MCF 10A (cell line): ENCODE data around the gene GARIN3. TPM values are rescaled to one million over a fixed set of nuclear protein-coding genes. Genes with fewer than 3 reads are reported as not detected.

Experiments
- BruUV-seq: library from RNA; stranded (reverse); fragments of 400-500 nt; replicated peaks from 2 replicates; lab custom pipeline; 2021; lab: Mats Ljungman, UMichigan
- CTCF ChIA-PET: fragments of 300-600 bp; sonication (Branson Sonifier 250); formaldehyde crosslinking; extraction: SDS; loops from one replicate; lab custom pipeline; 2021; ENCODE audit warnings: antibody characterized with exemption, inconsistent platforms; lab: Yijun Ruan, JAX
- POLR2A ChIA-PET: fragments of 300-600, 350-650 bp; sonication (Branson Sonifier 250); formaldehyde crosslinking; extraction: SDS; loops from one replicate; lab custom pipeline; 2020; ENCODE audit warnings: antibody characterized with exemption, inconsistent platforms; lab: Yijun Ruan, JAX
- DNase-seq: peaks from one replicate; pipeline ENCODE4 v3.0.0-alpha.2; 2018; ENCODE audit not compliant: unreplicated experiment
- H3K27ac Mint-ChIP-seq: one replicate; pipeline ENCODE4 v1.8.0; 2022; ENCODE audit warnings: mild to moderate bottlenecking, low read depth, mixed read lengths; ENCODE audit not compliant: unreplicated experiment
- H3K27me3 Mint-ChIP-seq: one replicate; pipeline ENCODE4 v1.8.0; 2022; ENCODE audit warnings: mixed read lengths; ENCODE audit not compliant: insufficient read depth, unreplicated experiment
- H3K36me3 Mint-ChIP-seq: one replicate; pipeline ENCODE4 v1.8.0; 2022; ENCODE audit warnings: mild to moderate bottlenecking, moderate library complexity, mixed read lengths; ENCODE audit not compliant: insufficient read depth, unreplicated experiment
- H3K4me1 Mint-ChIP-seq: one replicate; pipeline ENCODE4 v1.8.0; 2022; ENCODE audit warnings: mixed read lengths; ENCODE audit not compliant: insufficient read depth, unreplicated experiment
- H3K4me3 Mint-ChIP-seq: one replicate; pipeline ENCODE4 v1.8.0; 2022; ENCODE audit warnings: mild to moderate bottlenecking, moderate library complexity, mixed read lengths; ENCODE audit not compliant: unreplicated experiment
- H3K9me3 Mint-ChIP-seq: one replicate; pipeline ENCODE4 v1.8.0; 2022; ENCODE audit warnings: mixed read lengths; ENCODE audit not compliant: unreplicated experiment
- CTCF ChIP-seq: fragments of 200-600 bp; IDR thresholded peaks from one replicate; pipeline ENCODE4 v1.8.0; 2022; ENCODE audit warnings: antibody characterized with exemption, mild to moderate bottlenecking; ENCODE audit not compliant: unreplicated experiment
- intact Hi-C: fragments of 100-400 bp; cut with micrococcal nuclease; formaldehyde crosslinking; loops from 2 replicates; pipeline ENCODE4 v1.14.1; 2022
- total RNA-seq: library from RNA; stranded (reverse); gene quantifications from 2 replicates; pipeline ENCODE4 v1.2.3, GENCODE V29; 2022

The GARIN3 gene
- total RNA-seq, 1 experiment from 2014 or later = not detected

GRCh38 chr5:157164521-157164920 is 1.5 kb downstream of the GARIN3 start:
- H3K4me3 Mint-ChIP-seq = no peak overlapping the region
- no peaks in the 10 kb centered on the region for H3K36me3 Mint-ChIP-seq
- H3K27me3 Mint-ChIP-seq = peaks cover 15% of the 10 kb centered on the region
- intact Hi-C loops = no loop called here
- H3K9me3 Mint-ChIP-seq = no peaks in the 10 kb centered on the region
- POLR2A ChIA-PET = interaction anchor here (0.7 kb wide), 1 partner anchor 12 kb away, joined by 3 read pairs; no protein-coding TSS in a partner anchor
- H3K4me1 Mint-ChIP-seq = no peaks in the 10 kb centered on the region
- DNase-seq = no peak
- TF ChIP-seq CTCF = no peak
- H3K27ac Mint-ChIP-seq = no peak overlapping the region
- BruUV-seq = no TSS peak
- CTCF ChIA-PET = no interaction called here

- no peaks in the 10 kb centered on the region for H3K4me1 Mint-ChIP-seq
- DNase-seq = no peak
- TF ChIP-seq CTCF = no peak
- no TSS peak for BruUV-seq
- H3K27ac Mint-ChIP-seq = no peak overlapping the region
- H3K27me3 Mint-ChIP-seq = peaks cover 15% of the 10 kb centered on the region
- no peaks in the 10 kb centered on the region for H3K36me3 Mint-ChIP-seq
- ChIA-PET POLR2A (interaction anchor here (0.6 kb wide), 1 partner anchor 20 kb away, joined by 3 read pairs; the partner anchor contains the start of gene MED7), CTCF (interaction anchor here (0.6 to 3.1 kb wide), 4 partner anchors 12 to 165 kb away, joined by 3 to 10 read pairs (median 6); no protein-coding TSS in a partner anchor)
- no peaks in the 10 kb centered on the region for H3K9me3 Mint-ChIP-seq
- no peak overlapping the region for H3K4me3 Mint-ChIP-seq
- intact Hi-C loops = no loop called here
Measured at GRCh38 chr5:157162919-157163510, 3.0 kb downstream of the GARIN3 start.

- H3K36me3 Mint-ChIP-seq = no peaks in the 10 kb centered on the region
- H3K9me3 Mint-ChIP-seq = no peaks in the 10 kb centered on the region
- ChIA-PET CTCF (interaction anchor here (2.1 to 3.1 kb wide), 3 partner anchors 13 to 166 kb away, joined by 5 to 20 read pairs (median 10); no protein-coding TSS in a partner anchor), POLR2A (no interaction called here)
- peaks cover 15% of the 10 kb centered on the region for H3K27me3 Mint-ChIP-seq
- no TSS peak for BruUV-seq
- DNase-seq = no peak
- intact Hi-C loops = no loop called here
- no peak overlapping the region for H3K4me3 Mint-ChIP-seq
- no peaks in the 10 kb centered on the region for H3K4me1 Mint-ChIP-seq
- H3K27ac Mint-ChIP-seq = no peak overlapping the region
- TF ChIP-seq CTCF = no peak
Measured at GRCh38 chr5:157161996-157162395, 4.1 kb downstream of the GARIN3 start.

- Mint-ChIP-seq H3K36me3 (no peaks in the 10 kb centered on the region), H3K27ac (no peak overlapping the region), H3K9me3 (peaks cover 12% of the 10 kb centered on the region), H3K4me3 (no peak overlapping the region), H3K27me3 (no peaks in the 10 kb centered on the region), H3K4me1 (no peaks in the 10 kb centered on the region)
- no peak for DNase-seq
- no TSS peak for BruUV-seq
- CTCF ChIA-PET = no interaction called here
- TF ChIP-seq CTCF = no peak
- intact Hi-C loops = no loop called here
- POLR2A ChIA-PET = no interaction called here
Measured at GRCh38 chr5:157160001-157160400, 6.1 kb downstream of the GARIN3 start.
